Stimulated activated CD4-positive, alpha-beta T cell treated with anti-CD3 and anti-CD28 coated beads, TNF-alpha, amount 100 ng/mL, for 4 hours (primary cell): ENCODE measurements around the gene ST3GAL2.

Source experiments
- DNase-seq, 3 experiments: peaks; one replicate each; pipeline ENCODE4 v3.0.0-alpha.2; 2020; ENCODE audit warnings: low read depth in 3 of 3

ST3GAL2 gene

DNA sequence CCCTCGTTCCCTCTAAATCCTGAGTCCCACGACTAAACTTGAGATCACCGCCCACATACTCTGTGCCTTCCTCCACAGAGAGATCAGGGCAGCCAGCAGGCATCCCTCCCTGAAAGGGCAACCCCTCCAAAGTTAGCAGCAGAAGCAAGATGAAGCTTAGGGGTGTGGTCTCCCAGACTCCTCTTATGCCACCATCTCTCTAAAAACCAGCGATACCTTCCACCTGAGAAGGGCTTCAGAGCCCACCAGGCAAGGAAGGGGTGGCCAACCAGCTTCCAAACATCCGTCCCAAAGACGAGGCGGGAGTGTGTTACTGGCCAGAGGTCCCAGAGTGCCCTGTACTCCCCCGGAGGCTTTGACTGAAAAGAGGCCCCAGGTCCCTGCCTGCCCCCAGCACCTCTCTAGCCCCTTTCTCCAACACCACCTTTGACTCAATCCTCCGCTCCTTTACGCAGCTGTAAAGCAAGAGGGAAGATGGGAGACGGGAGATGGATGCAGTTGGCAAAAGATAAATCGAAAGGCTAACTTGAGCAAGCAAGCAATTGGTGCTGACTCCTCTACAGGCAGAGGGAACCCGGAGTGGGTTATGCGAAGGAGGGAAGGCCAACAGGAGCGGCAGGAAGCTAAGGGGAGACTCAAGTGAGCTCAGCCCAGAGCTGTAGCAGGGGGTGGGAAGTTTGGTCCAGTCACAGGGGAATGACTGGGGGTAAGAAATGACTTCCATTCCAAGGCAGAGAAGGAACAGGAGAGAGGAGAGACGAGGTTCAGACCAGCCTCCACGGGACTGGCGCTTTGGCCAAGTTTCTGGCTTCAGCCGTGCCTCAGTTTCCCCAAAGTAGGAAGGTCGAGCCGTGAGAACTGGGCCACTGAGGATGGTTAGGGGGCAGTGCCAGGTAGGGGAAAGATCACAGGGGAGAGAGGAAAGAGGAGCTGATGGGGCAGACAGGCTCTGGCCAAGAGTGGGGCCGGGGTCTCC, 1.0 kb downstream of the ST3GAL2 start:
- no peak for DNase-seq

DNA sequence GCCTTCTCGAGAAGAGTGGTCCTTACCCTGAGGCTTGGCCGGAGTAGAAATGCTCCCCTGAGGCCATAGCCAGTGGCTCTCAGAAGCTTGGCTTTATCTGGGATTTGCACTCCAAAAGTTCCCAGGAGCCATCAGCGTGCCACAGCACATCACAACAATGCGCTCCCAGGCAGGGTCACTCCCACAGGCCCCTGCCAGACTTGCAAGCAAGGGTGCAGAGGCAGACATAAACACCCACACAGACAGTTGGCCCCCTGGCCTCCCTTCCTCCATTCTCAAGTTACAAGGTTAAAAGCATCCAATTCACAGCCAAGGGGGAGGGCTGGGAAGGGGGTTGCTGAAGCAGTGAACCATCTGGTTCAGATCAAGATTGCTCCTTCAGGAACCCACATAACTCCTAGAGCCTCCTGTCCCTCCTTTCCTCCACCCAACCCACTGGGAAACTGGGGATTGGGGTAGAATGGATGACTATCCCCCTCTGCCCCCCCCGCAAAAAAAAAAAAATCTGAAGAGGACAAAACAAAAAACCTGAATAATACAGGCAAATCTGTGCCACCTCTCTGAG, 1.8 kb downstream of the ST3GAL2 start:
- no peak for DNase-seq

DNA sequence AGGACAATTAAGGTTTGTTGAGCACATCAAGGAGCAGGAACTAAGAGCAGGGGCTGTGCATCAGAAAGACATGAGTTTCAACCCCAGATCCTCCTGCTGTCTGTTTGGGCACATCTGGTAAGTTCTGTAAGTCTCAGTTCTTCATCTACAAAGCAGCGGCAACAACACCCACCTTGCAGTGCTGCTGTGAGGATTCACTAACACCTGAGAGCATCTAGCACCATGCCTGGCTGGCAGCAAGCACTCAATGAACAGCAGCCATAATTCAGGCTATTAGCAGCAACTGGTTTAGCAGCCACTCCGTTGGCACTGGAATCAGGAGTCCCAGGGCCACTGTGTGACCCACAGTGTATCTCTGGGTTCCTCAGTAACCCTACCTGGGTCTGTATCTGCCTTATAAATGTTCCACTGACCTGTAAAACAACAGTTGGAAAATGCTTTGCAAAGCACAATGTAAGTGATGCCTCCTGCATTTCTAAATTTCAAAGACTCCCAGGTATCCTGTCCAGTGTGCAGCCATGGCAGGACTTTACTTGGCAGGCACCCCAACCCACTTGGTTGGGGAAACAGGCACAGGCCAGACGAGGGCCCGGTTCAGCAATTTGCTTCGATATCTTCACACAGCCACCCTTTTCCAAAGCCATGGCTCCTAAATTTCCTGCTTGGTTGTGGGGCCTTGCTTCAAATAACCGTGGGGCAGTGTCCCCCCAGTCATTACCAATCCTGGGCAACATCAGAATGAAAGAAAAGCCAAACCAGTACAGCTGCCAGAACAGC, 4.2 kb downstream of the ST3GAL2 start:
- no peak for DNase-seq

DNA sequence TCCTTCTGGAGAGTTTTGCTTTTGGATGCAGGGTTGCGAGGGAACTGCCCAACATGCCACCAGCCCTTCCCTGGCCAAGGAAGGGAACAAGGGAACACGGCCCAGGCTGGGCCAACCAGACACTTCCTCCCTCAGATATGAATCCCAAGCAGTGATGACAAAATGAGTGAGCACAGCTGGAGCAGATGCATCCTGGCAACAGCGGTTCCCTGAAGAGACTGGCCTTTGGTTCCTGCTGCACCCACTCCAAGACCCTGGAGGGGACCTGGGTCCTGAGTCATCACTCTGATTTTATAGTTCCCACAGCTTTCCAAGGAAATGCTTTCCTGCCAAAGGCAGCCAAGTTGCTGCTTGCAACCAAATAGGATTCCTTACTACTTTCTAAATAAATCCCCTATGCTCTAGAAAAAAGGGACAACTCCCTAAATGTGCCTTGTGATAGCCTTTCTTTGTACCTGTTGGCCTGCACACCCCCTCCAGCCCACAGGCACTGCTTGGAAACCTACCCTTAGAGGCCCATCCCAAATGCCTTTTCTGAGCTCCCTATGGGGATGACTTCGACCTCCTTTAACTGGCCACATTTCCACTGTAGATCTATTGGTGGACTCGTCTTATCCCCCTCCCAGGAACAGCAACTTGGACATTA, 5.3 kb downstream of the ST3GAL2 start:
- DNase-seq, result no peak

DNA sequence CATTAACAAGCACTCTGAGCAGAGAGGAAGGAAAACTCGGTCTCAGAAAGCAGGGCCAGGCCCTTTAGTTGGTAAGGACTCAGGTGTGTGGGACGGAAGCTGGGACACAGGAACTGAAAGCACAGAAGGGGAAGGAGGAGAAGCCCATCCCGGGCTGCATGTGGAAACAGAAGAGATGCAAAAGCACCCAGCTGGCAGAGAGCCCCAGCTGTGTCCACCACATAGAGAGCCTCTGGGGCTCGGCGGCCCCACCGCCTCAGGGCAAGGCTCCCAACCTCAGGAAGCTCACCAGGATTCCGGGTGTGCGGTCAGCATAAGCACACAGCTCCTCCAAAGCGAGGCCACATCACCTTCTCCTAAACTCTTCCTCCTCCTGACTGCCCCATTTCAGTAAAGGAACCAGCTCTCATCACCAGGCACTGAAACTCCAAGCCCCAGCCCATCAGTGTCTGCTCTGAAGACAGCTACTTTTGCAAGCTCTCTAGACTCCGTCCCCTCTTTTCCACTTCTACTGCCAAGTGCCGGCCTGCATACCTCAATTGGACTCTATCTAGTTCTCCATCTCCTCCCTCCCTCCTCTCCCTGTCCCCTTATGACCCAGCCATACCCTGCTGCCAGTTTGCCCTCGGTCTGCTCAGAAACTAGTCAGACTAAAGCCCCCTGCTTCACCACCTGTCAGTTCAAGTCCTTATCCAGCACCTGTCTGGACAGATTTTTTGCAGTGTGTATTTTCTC, 6.0 kb downstream of the ST3GAL2 start:
- no peak for DNase-seq

DNA sequence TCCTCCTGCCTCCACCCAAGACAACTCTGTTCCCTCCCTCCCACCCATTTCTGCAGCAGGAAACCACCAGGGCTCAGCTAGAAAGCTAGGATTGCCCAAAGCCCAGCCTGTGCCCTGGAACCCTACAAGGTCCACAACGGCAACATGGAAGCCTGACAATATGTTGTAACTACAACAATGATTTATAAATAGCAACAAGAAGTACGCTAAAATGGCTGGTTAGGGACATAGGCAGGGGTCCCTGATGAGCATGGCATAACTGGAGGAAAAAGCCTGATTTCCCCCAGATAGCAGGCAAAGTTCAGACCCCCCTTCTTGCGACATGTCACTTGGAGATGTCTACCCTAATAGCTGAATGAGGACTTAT, 6.6 kb downstream of the ST3GAL2 start:
- no peak for DNase-seq

DNA sequence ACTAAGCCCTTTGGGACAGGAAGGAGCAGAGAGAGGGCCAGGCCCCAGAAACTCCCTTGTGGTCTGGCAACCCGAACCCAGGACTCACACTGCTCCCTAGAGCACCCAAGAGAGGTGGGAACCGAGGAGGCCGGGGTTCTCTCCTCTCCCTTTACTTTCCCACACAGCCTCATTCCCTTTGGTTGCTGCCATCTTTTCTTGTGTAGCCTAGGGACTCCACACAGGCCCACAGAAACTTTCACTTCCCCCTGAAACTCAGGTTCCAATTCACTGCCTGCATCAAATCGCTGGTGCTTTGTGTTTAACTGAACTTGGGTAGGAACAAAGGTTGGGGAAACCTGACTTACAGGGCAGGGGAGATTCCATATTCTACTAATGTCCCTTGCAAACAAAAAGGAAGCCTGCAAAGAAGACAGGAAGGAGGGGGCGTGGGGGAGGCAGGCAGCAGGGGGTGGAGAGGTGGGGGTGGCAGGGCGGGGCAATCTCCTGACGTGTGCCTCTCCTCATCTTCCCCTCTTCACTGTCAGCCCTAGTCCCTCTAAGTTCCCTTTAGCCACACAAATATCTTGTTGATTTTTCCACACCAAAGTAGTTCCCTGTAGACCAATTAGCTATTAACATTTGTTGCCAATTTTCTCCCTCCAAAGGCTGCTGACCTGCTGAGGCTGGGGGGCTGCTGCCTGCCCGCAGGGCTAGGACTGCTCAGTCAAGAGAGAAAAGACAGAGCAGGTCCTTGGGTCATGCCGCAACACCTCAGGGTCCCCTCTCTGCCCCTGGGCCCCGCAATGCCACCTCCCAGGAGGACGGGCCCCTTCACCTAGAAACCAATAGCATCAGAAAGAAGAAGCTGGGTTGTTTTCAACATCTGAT, 8.0 kb downstream of the ST3GAL2 start:
- peak in 2 of 3 experiments; percentile 49 to 57 for DNase-seq

DNA sequence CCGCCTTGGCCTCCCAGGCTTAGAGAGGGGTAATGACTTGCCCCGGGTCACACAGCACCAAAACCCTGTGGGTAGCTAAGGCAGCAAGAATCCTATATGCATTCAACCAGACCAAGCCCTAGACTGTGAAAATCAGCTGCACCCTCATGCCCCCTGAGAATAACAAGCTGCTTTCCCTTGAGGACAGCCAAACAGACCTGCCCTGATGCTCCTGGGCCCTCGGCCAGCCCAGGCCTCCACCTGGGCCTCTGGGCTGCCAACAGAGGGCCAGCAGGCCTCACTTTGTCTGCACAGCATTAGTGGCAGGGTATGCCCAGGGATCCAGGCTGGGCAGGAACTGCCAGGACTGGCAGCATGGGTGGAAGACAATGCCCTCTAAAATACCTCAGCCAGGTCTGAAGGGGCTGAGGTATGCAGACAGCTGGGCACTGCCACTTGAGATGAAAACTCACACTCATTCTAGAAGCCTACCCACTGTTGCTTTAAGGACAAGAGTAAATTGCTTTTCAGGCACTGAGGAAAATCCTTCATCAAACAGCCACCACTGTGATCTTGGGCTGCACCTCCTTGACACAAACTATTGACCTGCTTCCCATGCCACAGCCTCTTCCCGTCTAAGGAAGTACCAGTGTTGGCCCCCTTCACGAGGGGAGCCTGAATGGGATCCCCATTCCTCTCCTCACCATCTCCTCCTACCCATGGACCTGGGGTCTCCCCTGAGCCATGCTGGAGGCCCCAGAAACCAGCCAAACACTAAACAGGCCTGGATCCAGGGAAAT, 8.8 kb downstream of the ST3GAL2 start:
- DNase-seq, result no peak

DNA sequence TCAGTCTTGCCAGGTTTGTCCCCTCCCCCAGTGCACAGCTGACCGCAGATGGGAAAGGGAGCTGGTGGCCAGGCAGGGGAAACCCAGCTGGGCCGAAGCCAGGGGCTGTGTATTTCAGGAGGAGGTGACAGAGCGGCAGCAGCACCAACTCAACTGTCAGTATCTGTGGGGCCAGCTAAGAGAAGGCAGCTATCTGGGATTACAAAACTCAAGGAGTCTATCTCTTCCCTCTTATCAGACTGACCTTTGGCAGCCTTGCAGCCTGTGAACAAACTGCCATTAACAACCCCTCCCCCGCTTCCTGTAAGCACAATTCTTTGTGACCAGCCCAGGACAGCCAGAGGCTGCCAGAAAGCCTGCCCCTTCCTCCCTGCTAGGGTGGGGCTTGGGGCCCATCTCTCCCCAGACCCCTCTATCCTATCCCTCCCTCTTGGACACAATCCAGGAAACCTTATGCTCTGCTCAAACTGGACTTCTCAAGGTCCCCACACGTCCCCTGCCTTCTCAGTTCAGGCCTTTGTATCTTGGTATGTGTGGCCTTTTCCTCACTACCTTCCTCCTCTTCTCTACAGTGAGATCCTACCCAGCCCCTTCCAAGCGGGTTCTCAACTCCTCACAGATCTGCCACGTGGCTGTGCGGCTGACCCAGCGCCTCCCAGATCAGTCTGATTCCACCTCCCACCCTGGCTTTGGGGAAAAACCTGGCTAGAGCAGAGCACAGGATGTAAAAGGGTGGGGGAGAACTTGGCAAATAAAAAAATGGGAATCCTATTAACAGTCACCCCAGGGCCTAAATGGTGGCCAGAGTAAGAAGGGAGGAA, 10.5 kb downstream of the ST3GAL2 start:
- DNase-seq, result no peak

DNA sequence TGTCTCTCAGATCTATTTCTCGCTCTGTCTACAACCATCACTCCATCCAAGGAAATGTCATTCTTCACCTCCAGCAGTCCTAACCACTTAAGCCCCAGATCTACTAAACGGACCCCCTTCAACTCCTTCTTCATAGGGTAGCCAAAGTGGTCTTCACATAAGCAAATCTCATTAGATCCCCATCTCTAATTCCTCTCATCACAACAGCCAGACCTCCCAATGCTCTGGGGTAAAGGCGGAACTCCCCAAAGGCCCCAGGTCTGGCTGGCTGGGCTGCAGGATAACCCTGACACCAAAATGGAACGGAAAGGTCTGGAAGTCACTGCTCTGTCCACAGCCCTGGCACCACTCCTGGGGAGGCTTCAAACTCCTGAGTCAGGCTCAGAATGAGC, 11.1 kb downstream of the ST3GAL2 start:
- DNase-seq, result no peak

DNA sequence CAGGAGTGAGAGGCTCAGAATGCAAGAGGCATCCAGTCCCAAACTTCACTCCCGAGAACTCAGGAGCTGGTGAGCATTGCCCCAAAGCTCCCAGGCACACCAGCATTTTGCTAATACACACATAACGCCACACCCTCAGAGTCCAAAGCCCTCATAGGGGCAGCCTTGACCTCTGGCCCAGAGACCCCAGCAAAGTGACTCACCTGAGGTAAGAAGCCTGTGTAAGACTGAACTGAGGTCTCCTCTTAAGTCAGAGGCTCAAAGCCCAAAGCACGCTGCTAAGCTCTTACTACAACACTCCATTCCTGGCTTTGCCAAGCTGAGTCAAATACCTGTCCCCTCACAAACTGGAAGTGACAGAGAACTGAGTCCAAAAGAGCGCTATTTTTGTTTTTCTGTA, 16.4 kb downstream of the ST3GAL2 start:
- DNase-seq, result no peak

DNA sequence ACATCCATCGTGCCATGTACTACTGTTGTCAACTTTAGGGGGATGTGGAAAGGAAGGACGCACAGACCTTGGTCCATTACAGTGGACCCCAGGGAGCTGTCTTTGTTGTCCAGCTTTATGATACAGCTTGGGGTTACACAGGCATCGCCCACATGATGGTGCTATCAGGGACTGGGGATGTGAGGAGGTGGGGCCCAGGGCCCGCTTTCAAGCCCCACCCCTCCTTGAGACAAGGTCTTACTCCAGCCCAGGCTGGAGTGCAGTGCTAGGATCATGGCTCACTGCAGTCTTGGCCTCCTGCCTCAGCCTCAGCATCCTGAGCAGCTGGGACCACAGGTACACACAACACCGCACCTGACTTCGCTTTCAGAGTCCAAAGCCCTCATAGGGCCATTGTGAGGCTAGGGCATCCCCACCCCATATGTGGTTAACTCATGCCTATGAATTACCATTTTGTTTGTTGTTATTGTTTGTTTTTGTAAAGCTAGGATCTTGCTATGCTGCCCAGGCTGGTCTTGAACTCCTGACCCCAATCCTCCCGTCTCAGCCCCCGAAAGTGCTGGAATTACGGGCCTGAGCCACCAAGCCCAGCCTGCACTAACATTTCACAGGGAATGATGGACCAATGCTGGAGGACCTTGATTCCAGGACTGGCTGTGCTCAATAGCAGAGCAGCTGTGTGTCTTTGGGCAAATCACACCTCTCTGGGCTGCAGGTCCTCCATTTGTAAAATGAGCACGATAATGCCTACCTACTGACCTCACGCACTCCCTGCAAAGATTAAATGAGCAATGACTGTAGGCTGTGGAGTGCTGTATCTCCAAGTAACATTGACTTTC, 17.2 kb downstream of the ST3GAL2 start:
- DNase-seq, result no peak

DNA sequence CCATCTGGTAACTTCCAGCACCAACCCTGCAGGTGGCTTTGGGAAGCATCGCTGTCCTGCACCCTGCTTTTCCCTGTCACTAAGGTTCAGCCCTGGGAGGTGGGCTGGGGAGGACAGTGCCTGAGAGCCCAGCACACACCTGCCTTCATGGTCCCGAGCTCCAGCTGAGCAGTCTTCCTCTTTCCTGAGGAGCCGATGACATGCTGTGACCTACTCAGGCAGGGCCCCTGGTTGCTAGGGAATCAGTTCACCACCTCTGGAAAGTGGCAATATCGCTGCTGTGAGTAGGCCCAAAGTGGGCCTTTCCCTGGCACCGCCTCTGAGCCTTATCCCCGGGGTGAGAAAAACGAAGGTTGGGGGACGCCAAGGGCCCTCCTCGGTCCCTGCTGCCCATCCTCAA, 17.9 kb downstream of the ST3GAL2 start:
- DNase-seq, result no peak

DNA sequence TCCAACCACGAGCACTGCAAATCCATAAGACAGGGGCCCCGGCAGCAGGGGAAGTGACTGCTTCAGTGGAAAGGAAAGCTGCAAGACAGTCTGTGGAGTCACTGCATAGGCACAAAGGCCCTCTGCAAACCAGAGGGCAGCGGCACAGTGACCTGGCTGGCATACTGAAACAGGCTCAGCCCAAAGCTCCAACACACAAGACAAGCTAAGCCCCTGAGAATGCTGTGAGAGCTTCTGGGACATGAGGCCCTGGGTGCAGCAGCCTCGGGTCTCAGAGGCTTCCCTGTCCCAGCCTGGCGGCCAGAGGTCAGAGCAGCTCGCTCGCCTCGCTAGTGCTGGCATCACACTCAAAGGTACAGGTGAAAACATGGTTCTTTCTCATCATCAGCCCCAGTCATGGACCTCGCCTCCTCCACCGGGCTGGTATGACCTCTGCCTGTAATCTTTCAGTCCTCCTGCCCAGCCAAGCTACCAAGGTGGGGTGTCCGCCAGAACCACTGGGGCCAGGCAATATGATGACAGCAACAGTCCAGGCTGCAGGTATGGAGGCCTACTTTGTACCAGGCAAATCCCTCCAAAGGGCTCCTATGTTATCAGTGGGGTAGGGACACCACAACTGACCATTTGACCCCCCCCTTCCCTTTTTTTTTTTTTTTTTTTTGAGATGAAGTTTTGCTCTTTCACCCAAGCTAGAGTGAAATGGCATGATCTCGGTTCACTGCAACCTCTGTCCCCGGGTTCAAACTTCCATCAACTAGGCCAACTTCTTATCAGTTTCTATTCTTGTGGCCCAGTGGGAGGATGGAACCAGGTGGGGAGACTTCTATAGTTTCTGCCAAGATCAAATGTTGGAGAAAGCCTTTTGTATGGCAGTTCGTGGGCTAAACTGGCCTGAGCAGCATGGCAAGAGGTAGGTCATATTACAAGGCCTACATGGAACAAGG, 19.2 kb downstream of the ST3GAL2 start:
- no peak for DNase-seq

DNA sequence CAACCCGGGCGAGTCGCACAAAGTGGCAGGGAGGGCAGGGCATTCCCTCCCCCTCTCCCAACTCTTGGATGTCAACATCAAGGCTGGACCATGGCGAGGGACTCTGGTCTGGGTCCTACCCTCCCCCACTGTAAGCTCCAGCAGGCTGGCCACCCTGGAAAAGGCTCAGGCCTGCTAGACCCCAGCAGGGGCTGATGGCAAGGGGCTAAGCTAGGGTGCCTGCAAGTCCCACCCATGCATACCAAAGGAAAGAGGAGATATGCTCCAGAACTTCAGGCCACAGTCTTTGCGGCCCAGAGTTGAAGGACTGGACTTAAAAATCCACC, 19.9 kb downstream of the ST3GAL2 start:
- no peak for DNase-seq

DNA sequence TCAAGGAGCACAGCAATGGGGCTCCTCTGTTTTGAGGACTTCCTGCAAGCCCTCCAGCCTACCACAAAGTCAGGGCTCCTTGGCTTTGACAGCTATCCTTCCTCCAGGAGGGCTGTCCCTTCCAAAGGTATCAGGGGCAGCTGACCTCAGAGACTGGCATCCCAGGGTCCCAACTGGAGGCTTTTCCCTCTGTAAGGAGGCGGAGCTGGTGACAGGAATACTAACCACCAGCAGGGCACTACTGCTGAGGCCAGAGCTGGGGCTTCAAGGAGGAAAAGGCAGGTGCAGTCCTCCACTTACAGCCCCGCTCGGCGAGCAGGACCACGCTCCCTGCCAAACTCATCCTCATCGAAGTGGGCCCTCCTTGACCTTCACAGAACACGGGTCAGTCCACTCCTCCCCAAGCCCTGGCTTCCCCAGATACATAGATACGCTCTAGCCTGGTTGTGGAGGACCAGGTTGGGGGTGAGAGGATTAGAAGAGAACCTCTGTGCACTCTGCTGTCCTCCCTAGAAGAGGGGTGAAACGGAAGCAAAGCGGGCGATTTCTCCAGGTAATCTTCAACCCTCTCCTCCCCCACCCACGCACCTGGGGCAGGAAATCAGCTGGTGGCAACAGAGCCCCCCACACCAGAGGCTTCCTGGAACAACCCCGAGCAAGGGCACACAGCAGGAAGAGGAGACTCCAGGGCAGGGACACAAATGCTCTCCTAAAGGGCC, 20.5 kb downstream of the ST3GAL2 start:
- DNase-seq, result no peak
